Liver (tissue), 9 donors: ENCODE measurements around the gene GSE1. TPM values are rescaled to one million over a fixed set of nuclear protein-coding genes. Genes with fewer than 3 reads are reported as not detected.

Experiments used
- DNase-seq: peaks from one replicate; pipeline ENCODE4 v3.0.0-alpha.2; 2017; ENCODE audit warnings: low spot score
- H3K27ac ChIP-seq, 2 donors: one replicate each; pipeline ENCODE4 v1.7.0; 2013; ENCODE audit warnings: inconsistent platforms in 2 of 2, low read length in 2 of 2, control low read depth in 1 of 2, low read depth in 1 of 2, mild to moderate bottlenecking in 1 of 2
- H3K27me3 ChIP-seq, 4 donors: one replicate each; pipeline versions ENCODE4 v1.6.1 to v1.7.0; 2013; ENCODE audit warnings: low read length in 3 of 4, inconsistent platforms in 1 of 4, mild to moderate bottlenecking in 1 of 4, moderate library complexity in 1 of 4; ENCODE audit not compliant: control insufficient read depth in 4 of 4, insufficient read depth in 4 of 4
- H3K36me3 ChIP-seq, 4 donors: one replicate each; pipeline versions ENCODE4 v1.6.1 to v1.7.0; 2013; ENCODE audit warnings: low read length in 3 of 4, mild to moderate bottlenecking in 3 of 4, low read depth in 1 of 4, moderate library complexity in 1 of 4; ENCODE audit not compliant: control insufficient read depth in 4 of 4, insufficient read depth in 3 of 4
- H3K4me1 ChIP-seq, 4 donors: one replicate each; pipeline versions ENCODE4 v1.6.1 to v1.7.0; 2013; ENCODE audit warnings: low read length in 3 of 4, mild to moderate bottlenecking in 3 of 4, moderate library complexity in 1 of 4; ENCODE audit not compliant: control insufficient read depth in 4 of 4, insufficient read depth in 4 of 4
- H3K4me3 ChIP-seq, 3 donors: one replicate each; pipeline versions ENCODE4 v1.6.1 to v1.7.0; 2013; ENCODE audit warnings: low read length in 3 of 3, control low read depth in 1 of 3, low read depth in 1 of 3, mild to moderate bottlenecking in 1 of 3
- H3K9ac ChIP-seq, 2 donors: one replicate each; pipeline ENCODE4 v1.7.0; 2013; ENCODE audit warnings: low read length in 2 of 2, mild to moderate bottlenecking in 2 of 2, moderate library complexity in 2 of 2, control low read depth in 1 of 2, low read depth in 1 of 2
- H3K9me3 ChIP-seq, 4 donors: one replicate each; pipeline versions ENCODE4 v1.6.1 to v1.7.0; 2013; ENCODE audit warnings: low read length in 3 of 4; ENCODE audit not compliant: control insufficient read depth in 4 of 4
- ATF3 ChIP-seq: IDR thresholded peaks from 2 replicates; pipeline ENCODE4 v1.6.1; 2016; ENCODE audit warnings: antibody characterized with exemption
- EGR1 ChIP-seq, 2 donors: IDR thresholded peaks; 2 replicates each; pipeline ENCODE4 v1.6.1; 2016 to 2018; ENCODE audit warnings: antibody characterized with exemption in 2 of 2, low read depth in 2 of 2
- FOXA1 ChIP-seq: IDR thresholded peaks from 2 replicates; pipeline ENCODE4 v1.6.1; 2016; ENCODE audit warnings: antibody characterized with exemption
- FOXA2 ChIP-seq: IDR thresholded peaks from 2 replicates; pipeline ENCODE4 v1.6.1; 2016; ENCODE audit warnings: antibody characterized with exemption
- GABPA ChIP-seq, 2 donors: IDR thresholded peaks in 1 of 2; conservative IDR thresholded peaks in 1 of 2; 2 replicates each; pipeline ENCODE4 v1.6.1; 2016; ENCODE audit warnings: antibody characterized with exemption in 2 of 2, mild to moderate bottlenecking in 1 of 2, moderate library complexity in 1 of 2
- HNF4A ChIP-seq, 2 donors: conservative IDR thresholded peaks; 2 replicates each; pipeline ENCODE4 v1.6.1; 2016; ENCODE audit warnings: antibody characterized with exemption in 2 of 2, mild to moderate bottlenecking in 2 of 2
- HNF4G ChIP-seq: IDR thresholded peaks from 2 replicates; pipeline ENCODE4 v1.6.1; 2016; ENCODE audit warnings: antibody characterized with exemption
- JUND ChIP-seq, 2 donors: IDR thresholded peaks; 2 replicates each; pipeline ENCODE4 v1.6.1; 2016; ENCODE audit warnings: antibody characterized with exemption in 2 of 2
- MAX ChIP-seq: IDR thresholded peaks from 2 replicates; pipeline ENCODE4 v1.6.1; 2016; ENCODE audit warnings: antibody characterized with exemption
- NR2F2 ChIP-seq: IDR thresholded peaks from 2 replicates; pipeline ENCODE4 v1.6.1; 2016; ENCODE audit warnings: antibody characterized with exemption
- RAD21 ChIP-seq, 2 donors: IDR thresholded peaks; 2 replicates each; pipeline ENCODE4 v1.6.1; 2016; ENCODE audit warnings: antibody characterized with exemption in 2 of 2, mild to moderate bottlenecking in 2 of 2
- RXRA ChIP-seq, 2 donors: IDR thresholded peaks; 2 replicates each; pipeline ENCODE4 v1.6.1; 2017 to 2018; ENCODE audit warnings: antibody characterized with exemption in 2 of 2, mild to moderate bottlenecking in 1 of 2
- SP1 ChIP-seq: IDR thresholded peaks from 2 replicates; pipeline ENCODE4 v1.6.1; 2018; ENCODE audit warnings: antibody characterized with exemption, mild to moderate bottlenecking
- TAF1 ChIP-seq: conservative IDR thresholded peaks from 2 replicates; pipeline ENCODE4 v1.6.1; 2016; ENCODE audit warnings: antibody characterized with exemption, mild to moderate bottlenecking
- YY1 ChIP-seq: IDR thresholded peaks from 2 replicates; pipeline ENCODE4 v1.6.1; 2016; ENCODE audit warnings: antibody characterized with exemption, mild to moderate bottlenecking
- WGBS: extraction: QIAGEN DNeasy Blood & Tissue Kit; methylation state at CpG from one replicate; pipeline ENCODE4 v1.1.7; 2013; 5-methylcytosine and 5-hydroxymethylcytosine counted together
- polyA plus RNA-seq, 2 donors: library from polyadenylated mRNA; stranded (reverse) in 1 of 2; unstranded in 1 of 2; fragments of 200-250 nt in 1 of 2; fragments of >200 nt in 1 of 2; fragmentation: Nextera tagmentation in 1 of 2; extraction: Ambion mirVana in 1 of 2; gene quantifications; one replicate each; pipeline versions ENCODE4 v1.2.1 to v1.2.3, GENCODE V29; 2013 to 2015
- total RNA-seq, 2 donors: library from RNA; depleted of rRNA; stranded (reverse); fragments of >200 nt; gene quantifications; one replicate each; pipeline ENCODE4 v1.2.3, GENCODE V29; 2014
- TF ChIP-seq, protein P1 (sequence below): fragments of 150-350 bp; IDR thresholded peaks from 2 replicates; pipeline ENCODE4 v1.5.1; 2017; ENCODE audit warnings: improper control_type of control experiment, low read depth, low read length; ENCODE audit not compliant: missing input control
- TF ChIP-seq, protein P2 (sequence below): IDR thresholded peaks from 2 replicates; pipeline ENCODE4 v1.6.1; 2016; ENCODE audit warnings: antibody characterized with exemption
- TF ChIP-seq, protein P3 (sequence below): IDR thresholded peaks from 2 replicates; pipeline ENCODE4 v1.6.1; 2016; ENCODE audit warnings: antibody characterized with exemption, mild to moderate bottlenecking
- donor health status: healthy.
- donor health status: healthy.
- donor health status: healthy.
- donor health status: healthy.
- donor health status: healthy.

GSE1 gene
- total and polyA plus RNA-seq, 4 donors = 9.9 to 37.7 (median 25.2) TPM

GRCh38 chr16:85674418-85674755 is 61.3 kb downstream of the GSE1 start:
- peak overlapping the region; percentile 62 to 81 for H3K27ac ChIP-seq
- TF ChIP-seq EGR1 (IDR thresholded peaks at IDR 0.05; ENCODE audit: low read depth in 2 of 2) = no peak
- TF ChIP-seq MAX = no peak
- TF ChIP-seq, protein P1, sequence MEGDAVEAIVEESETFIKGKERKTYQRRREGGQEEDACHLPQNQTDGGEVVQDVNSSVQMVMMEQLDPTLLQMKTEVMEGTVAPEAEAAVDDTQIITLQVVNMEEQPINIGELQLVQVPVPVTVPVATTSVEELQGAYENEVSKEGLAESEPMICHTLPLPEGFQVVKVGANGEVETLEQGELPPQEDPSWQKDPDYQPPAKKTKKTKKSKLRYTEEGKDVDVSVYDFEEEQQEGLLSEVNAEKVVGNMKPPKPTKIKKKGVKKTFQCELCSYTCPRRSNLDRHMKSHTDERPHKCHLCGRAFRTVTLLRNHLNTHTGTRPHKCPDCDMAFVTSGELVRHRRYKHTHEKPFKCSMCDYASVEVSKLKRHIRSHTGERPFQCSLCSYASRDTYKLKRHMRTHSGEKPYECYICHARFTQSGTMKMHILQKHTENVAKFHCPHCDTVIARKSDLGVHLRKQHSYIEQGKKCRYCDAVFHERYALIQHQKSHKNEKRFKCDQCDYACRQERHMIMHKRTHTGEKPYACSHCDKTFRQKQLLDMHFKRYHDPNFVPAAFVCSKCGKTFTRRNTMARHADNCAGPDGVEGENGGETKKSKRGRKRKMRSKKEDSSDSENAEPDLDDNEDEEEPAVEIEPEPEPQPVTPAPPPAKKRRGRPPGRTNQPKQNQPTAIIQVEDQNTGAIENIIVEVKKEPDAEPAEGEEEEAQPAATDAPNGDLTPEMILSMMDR = no peak
- TF ChIP-seq, protein P2, sequence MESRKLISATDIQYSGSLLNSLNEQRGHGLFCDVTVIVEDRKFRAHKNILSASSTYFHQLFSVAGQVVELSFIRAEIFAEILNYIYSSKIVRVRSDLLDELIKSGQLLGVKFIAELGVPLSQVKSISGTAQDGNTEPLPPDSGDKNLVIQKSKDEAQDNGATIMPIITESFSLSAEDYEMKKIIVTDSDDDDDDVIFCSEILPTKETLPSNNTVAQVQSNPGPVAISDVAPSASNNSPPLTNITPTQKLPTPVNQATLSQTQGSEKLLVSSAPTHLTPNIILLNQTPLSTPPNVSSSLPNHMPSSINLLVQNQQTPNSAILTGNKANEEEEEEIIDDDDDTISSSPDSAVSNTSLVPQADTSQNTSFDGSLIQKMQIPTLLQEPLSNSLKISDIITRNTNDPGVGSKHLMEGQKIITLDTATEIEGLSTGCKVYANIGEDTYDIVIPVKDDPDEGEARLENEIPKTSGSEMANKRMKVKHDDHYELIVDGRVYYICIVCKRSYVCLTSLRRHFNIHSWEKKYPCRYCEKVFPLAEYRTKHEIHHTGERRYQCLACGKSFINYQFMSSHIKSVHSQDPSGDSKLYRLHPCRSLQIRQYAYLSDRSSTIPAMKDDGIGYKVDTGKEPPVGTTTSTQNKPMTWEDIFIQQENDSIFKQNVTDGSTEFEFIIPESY = no peak
- TF ChIP-seq FOXA2 = no peak
- H3K9me3 ChIP-seq = no peaks in the 10 kb centered on the region
- peaks cover 8 to 29% (median 29%) of the 10 kb centered on the region in 4 donors for H3K4me1 ChIP-seq
- H3K36me3 ChIP-seq = peaks cover 0 to 28% (median 23%) of the 10 kb centered on the region in 4 donors
- DNase-seq = no peak
- H3K4me3 ChIP-seq = no peak overlapping the region
- WGBS = 73% methylated on average over 4 of the region's 4 CpGs
- H3K27me3 ChIP-seq = no peaks in the 10 kb centered on the region
- H3K9ac ChIP-seq = no peak overlapping the region

GRCh38 chr16:85674828-85675227 is 61.7 kb downstream of the GSE1 start:
- Histone ChIP-seq H3K27ac (peak overlapping the region; percentile 62 to 81), H3K36me3 (peaks cover 0 to 23% (median 19%) of the 10 kb centered on the region in 4 donors), H3K27me3 (no peaks in the 10 kb centered on the region), H3K4me3 (no peak overlapping the region), H3K9ac (no peak overlapping the region), H3K4me1 (peaks cover 8 to 30% (median 29%) of the 10 kb centered on the region in 4 donors), H3K9me3 (no peaks in the 10 kb centered on the region)
- WGBS = 89% methylated on average over 6 of the region's 6 CpGs
- no peak for TF ChIP-seq YY1
- TF ChIP-seq RXRA (IDR thresholded peaks at IDR 0.05) = no peak
- TF ChIP-seq NR2F2 = no peak
- TF ChIP-seq RAD21 (IDR thresholded peaks at IDR 0.05) = no peak
- no peak for TF ChIP-seq ATF3
- TF ChIP-seq GABPA (IDR thresholded peaks at IDR 0.05 in 1 of 2, conservative IDR thresholded peaks at IDR 0.05 in 1 of 2) = no peak
- TF ChIP-seq FOXA2 = no peak
- no peak for TF ChIP-seq TAF1
- TF ChIP-seq HNF4G = no peak
- no peak for TF ChIP-seq HNF4A (conservative IDR thresholded peaks at IDR 0.05)
- TF ChIP-seq, protein P3, sequence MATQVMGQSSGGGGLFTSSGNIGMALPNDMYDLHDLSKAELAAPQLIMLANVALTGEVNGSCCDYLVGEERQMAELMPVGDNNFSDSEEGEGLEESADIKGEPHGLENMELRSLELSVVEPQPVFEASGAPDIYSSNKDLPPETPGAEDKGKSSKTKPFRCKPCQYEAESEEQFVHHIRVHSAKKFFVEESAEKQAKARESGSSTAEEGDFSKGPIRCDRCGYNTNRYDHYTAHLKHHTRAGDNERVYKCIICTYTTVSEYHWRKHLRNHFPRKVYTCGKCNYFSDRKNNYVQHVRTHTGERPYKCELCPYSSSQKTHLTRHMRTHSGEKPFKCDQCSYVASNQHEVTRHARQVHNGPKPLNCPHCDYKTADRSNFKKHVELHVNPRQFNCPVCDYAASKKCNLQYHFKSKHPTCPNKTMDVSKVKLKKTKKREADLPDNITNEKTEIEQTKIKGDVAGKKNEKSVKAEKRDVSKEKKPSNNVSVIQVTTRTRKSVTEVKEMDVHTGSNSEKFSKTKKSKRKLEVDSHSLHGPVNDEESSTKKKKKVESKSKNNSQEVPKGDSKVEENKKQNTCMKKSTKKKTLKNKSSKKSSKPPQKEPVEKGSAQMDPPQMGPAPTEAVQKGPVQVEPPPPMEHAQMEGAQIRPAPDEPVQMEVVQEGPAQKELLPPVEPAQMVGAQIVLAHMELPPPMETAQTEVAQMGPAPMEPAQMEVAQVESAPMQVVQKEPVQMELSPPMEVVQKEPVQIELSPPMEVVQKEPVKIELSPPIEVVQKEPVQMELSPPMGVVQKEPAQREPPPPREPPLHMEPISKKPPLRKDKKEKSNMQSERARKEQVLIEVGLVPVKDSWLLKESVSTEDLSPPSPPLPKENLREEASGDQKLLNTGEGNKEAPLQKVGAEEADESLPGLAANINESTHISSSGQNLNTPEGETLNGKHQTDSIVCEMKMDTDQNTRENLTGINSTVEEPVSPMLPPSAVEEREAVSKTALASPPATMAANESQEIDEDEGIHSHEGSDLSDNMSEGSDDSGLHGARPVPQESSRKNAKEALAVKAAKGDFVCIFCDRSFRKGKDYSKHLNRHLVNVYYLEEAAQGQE = no peak
- TF ChIP-seq JUND (IDR thresholded peaks at IDR 0.05) = no peak
- TF ChIP-seq, protein P2 = no peak
- TF ChIP-seq EGR1 (IDR thresholded peaks at IDR 0.05; ENCODE audit: low read depth in 2 of 2) = no peak
- TF ChIP-seq, protein P1 = no peak
- TF ChIP-seq MAX = no peak
- TF ChIP-seq SP1 = no peak
- TF ChIP-seq FOXA1 = no peak
- DNase-seq = no peak
